Peyer's patch (tissue), 4 donors: ENCODE data around the gene GAS2L1. TPM values are rescaled to one million over a fixed set of nuclear protein-coding genes. Genes with fewer than 3 reads are reported as not detected.

Experiments
- DNase-seq, 3 donors: peaks; one replicate each; pipeline ENCODE4 v3.0.0-alpha.2; 2017 to 2019
- H3K27ac ChIP-seq, 4 donors: fragments of 200-600 bp; sonication (generic); one replicate each; pipeline ENCODE4 v1.5.1; 2016 to 2019
- H3K27me3 ChIP-seq, 2 donors: fragments of 200-600 bp; sonication (generic); one replicate each; pipeline ENCODE4 v1.5.1; 2019
- H3K36me3 ChIP-seq, 3 donors: fragments of 200-600 bp; sonication (generic); one replicate each; pipeline ENCODE4 v1.5.1; 2016 to 2019
- H3K4me1 ChIP-seq, 4 donors: fragments of 200-600 bp; sonication (generic); one replicate each; pipeline ENCODE4 v1.5.1; 2016 to 2019
- H3K4me3 ChIP-seq, 4 donors: fragments of 200-600 bp; sonication (generic); 1 replicate in 3 of 4; 2 replicates in 1 of 4; pipeline ENCODE4 v1.5.1; 2016 to 2019; ENCODE audit warnings: mild to moderate bottlenecking in 1 of 4
- H3K9me3 ChIP-seq, 4 donors: fragments of 200-600 bp; sonication (generic); one replicate each; pipeline ENCODE4 v1.5.1; 2016 to 2019; ENCODE audit warnings: mild to moderate bottlenecking in 1 of 4
- POLR2A ChIP-seq, 2 donors: fragments of 450-650 bp; IDR thresholded peaks; one replicate each; pipeline ENCODE4 v1.5.1; 2017; ENCODE audit warnings: antibody characterized with exemption in 2 of 2, mild to moderate bottlenecking in 2 of 2, moderate library complexity in 2 of 2
- total RNA-seq, 4 donors: library from RNA; depleted of rRNA; stranded (reverse); fragments of >200 nt; gene quantifications; one replicate each; pipeline ENCODE4 v1.1.0, GENCODE V29; 2016
- TF ChIP-seq, protein P1 (sequence below), 6 experiments: fragments of 450-650 bp in 4 of 6; fragments of 200-600 bp in 2 of 6; sonication (generic) in 1 of 6; IDR thresholded peaks; one replicate each; pipeline ENCODE4 v1.5.1; 2017 to 2019; ENCODE audit warnings: antibody characterized with exemption in 6 of 6, mild to moderate bottlenecking in 3 of 6, moderate library complexity in 1 of 6

Gene GAS2L1
- total RNA-seq, 4 donors from 2014 or later = 20.6 to 63.1 (median 35.6) TPM

DNA sequence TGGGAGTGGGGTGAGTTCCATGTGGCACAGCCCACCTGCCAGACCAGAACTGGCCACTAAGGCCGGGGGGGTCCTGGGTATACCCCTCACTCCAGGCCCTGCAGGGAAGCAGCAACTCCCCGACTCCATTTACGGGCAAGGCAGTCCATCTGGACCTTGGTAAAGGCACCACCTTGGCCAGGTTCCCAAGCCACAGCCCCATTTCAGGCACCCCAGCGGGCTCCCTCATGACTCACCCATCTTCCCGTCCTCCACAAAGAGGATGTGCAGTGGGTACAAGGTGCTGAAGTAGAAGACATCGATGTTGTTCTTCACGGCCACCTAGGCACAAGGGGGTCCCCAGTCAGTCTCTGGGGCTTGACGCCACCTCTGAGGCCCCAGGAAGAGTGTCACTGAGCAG is 24.8 kb downstream of the GAS2L1 start:
- Histone ChIP-seq H3K4me3 (no peak overlapping the region), H3K27ac (no peak overlapping the region), H3K9me3 (no peaks in the 10 kb centered on the region), H3K27me3 (no peaks in the 10 kb centered on the region), H3K4me1 (no peaks in the 10 kb centered on the region), H3K36me3 (peaks cover 0 to 93% (median 0%) of the 10 kb centered on the region in 3 donors)
- TF ChIP-seq, protein P1, sequence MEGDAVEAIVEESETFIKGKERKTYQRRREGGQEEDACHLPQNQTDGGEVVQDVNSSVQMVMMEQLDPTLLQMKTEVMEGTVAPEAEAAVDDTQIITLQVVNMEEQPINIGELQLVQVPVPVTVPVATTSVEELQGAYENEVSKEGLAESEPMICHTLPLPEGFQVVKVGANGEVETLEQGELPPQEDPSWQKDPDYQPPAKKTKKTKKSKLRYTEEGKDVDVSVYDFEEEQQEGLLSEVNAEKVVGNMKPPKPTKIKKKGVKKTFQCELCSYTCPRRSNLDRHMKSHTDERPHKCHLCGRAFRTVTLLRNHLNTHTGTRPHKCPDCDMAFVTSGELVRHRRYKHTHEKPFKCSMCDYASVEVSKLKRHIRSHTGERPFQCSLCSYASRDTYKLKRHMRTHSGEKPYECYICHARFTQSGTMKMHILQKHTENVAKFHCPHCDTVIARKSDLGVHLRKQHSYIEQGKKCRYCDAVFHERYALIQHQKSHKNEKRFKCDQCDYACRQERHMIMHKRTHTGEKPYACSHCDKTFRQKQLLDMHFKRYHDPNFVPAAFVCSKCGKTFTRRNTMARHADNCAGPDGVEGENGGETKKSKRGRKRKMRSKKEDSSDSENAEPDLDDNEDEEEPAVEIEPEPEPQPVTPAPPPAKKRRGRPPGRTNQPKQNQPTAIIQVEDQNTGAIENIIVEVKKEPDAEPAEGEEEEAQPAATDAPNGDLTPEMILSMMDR (IDR thresholded peaks at IDR 0.05) = no peak
- TF ChIP-seq POLR2A (IDR thresholded peaks at IDR 0.05) = no peak
- no peak for DNase-seq

DNA sequence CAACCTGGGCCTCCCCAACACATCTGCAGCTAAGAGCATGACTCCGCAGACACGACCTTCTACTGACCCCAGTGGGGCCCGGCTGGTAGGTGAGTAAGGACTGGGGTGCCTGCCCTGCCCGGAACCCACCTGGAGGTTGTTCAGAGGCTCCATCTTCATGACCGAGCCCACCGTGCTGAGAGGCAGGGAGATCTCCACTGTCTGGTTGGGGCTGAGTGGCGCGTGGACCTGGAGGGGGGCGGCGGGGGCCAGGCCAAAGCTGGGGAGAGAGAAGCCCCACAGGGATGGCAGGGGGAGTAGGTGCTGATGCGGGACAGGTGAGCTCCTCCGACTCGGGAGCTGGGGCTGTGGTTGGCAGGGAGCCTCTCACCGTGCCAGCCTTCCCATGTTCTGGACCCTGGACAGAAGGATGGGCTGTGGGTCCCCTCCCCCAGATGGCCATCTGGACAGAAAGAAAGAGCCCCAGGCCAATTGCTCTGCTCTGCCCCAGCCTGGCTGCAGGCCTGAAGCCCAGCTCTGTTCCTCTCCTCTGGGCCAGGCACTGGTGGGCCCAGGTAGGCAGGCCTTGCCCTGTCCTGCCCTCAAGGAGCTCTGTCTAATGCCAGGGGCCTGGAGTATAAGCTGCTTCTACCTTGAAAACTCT is 25.3 kb downstream of the GAS2L1 start:
- Histone ChIP-seq H3K27me3 (no peaks in the 10 kb centered on the region), H3K4me3 (no peak overlapping the region), H3K36me3 (peaks cover 0 to 93% (median 0%) of the 10 kb centered on the region in 3 donors), H3K9me3 (no peaks in the 10 kb centered on the region), H3K4me1 (no peaks in the 10 kb centered on the region), H3K27ac (no peak overlapping the region)
- TF ChIP-seq, protein P1 (IDR thresholded peaks at IDR 0.05) = no peak
- no peak for TF ChIP-seq POLR2A (IDR thresholded peaks at IDR 0.05)
- DNase-seq = no peak

DNA sequence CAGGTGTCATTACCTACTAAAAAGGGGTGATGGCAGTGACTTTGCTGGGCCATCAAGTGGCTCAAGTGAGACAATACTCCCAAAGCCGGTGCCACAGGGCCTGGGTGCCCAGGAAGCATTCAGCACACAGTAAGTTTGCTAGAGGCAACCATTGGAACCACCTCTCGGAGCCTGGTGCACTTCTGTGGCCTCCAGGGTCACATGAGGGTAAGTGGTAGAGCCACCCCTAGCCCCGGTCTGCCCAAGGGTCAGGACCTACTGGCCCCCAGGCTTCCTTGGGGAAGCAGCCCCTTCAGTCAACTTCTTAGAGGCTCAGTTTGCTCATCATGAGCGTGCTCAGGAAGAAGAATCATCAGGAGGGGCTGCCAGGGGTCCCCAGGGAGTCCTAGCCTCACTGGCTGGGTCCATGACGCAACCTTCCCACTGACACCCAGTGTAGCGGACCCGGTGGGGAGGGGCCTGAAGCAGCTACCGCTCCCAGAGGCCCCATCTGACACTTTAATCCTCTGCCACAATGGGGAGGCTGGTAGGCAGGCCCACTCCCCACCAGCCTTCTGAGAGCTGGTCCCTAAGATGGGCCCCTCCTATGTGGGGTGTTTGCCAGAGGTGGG is 26.5 kb downstream of the GAS2L1 start:
- Histone ChIP-seq H3K4me1 (no peaks in the 10 kb centered on the region), H3K36me3 (peaks cover 0 to 93% (median 0%) of the 10 kb centered on the region in 3 donors), H3K4me3 (no peak overlapping the region), H3K27ac (no peak overlapping the region), H3K9me3 (no peaks in the 10 kb centered on the region), H3K27me3 (no peaks in the 10 kb centered on the region)
- no peak for DNase-seq
- TF ChIP-seq POLR2A (IDR thresholded peaks at IDR 0.05) = no peak
- TF ChIP-seq, protein P1 (IDR thresholded peaks at IDR 0.05) = no peak

DNA sequence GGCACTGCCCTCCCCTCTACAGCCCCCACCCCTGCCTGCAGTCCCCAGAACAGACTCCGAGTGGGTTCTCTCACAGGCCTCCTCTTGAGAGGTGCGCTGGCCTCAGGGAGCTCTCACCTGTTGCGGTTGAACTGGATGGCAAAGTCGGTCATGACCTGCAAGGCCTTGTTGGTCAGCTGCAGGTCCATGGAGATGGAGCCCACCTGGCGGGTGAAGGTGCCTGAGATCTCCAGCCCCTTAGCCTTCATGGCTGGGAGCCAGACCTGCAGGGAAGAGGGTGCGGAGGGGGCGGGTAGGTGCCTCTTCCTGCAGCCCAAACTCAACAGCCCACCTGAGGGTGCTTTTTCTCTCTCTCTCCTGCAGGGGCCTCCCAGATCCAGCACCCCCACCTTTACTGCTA is 27.7 kb downstream of the GAS2L1 start:
- H3K4me3 ChIP-seq = no peak overlapping the region
- TF ChIP-seq, protein P1 (IDR thresholded peaks at IDR 0.05) = no peak
- TF ChIP-seq POLR2A (IDR thresholded peaks at IDR 0.05) = no peak
- H3K9me3 ChIP-seq = no peaks in the 10 kb centered on the region
- no peak overlapping the region for H3K27ac ChIP-seq
- no peak for DNase-seq
- H3K36me3 ChIP-seq = peaks cover 0 to 93% (median 0%) of the 10 kb centered on the region in 3 donors
- H3K27me3 ChIP-seq = no peaks in the 10 kb centered on the region
- H3K4me1 ChIP-seq = no peaks in the 10 kb centered on the region

DNA sequence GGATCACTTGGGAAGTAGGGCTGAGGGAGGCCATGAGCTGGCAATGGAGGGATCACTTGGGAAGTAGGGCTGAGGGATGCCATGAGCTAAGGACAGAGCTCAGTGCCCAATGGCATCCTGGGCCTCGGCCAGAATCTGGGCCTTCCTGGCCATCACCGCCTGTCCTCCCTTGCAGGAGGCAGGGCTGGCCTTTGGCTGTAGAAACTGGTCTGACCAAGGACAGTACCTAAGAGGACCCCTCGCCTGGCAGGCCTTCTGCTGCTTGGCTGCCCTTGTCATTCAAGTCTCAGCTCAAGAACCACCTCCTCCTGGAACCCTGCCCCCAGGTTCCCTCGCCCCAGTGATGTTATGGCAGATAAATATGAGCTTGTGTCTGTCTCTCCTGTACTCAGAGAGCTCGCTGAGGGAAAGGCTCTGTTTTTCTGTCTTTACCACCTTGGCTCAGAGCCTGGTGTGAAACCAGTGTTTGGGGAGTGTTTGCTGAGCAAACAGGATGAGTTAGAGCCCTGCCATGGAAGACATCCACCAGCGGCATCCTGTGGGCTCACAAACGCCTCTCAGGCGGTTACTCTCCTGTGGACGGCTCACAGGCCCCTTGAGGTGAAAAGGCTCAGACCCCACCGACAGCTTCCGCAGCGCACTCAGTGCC is 28.4 kb downstream of the GAS2L1 start:
- H3K9me3 ChIP-seq = no peaks in the 10 kb centered on the region
- no peak overlapping the region for H3K4me3 ChIP-seq
- H3K36me3 ChIP-seq = peaks cover 0 to 93% (median 0%) of the 10 kb centered on the region in 3 donors
- no peak for TF ChIP-seq POLR2A (IDR thresholded peaks at IDR 0.05)
- TF ChIP-seq, protein P1 (IDR thresholded peaks at IDR 0.05) = no peak
- no peaks in the 10 kb centered on the region for H3K27me3 ChIP-seq
- no peak for DNase-seq
- H3K27ac ChIP-seq = no peak overlapping the region
- no peaks in the 10 kb centered on the region for H3K4me1 ChIP-seq
